CD8-positive, alpha-beta memory T cell (primary cell): ENCODE measurements around the gene TFAP2C. TPM values are rescaled to one million over a fixed set of nuclear protein-coding genes. Genes with fewer than 3 reads are reported as not detected.

ENCODE experiments used
- CTCF ChIA-PET: fragments of 350-600 bp; sonication (Branson Sonifier 250); formaldehyde crosslinking; loops from one replicate; lab custom pipeline; 2021; ENCODE audit warnings: antibody characterized with exemption; lab: Charles Lee
- POLR2A ChIA-PET: fragments of 350-600 bp; sonication (Branson Sonifier 250); formaldehyde crosslinking; loops from one replicate; lab custom pipeline; 2021; ENCODE audit warnings: antibody characterized with exemption; lab: Charles Lee
- DNase-seq, 5 donors: peaks; one replicate each; pipeline versions ENCODE4 v3.0.0 to v3.0.0-alpha.2; 2020 to 2022; ENCODE audit warnings: mixed read lengths in 1 of 5
- H3K27ac ChIP-seq: one replicate; pipeline ENCODE4 v1.7.0; 2013; ENCODE audit warnings: low read depth, mild to moderate bottlenecking, low read length, moderate library complexity
- H3K27me3 ChIP-seq: 2 replicates; pipeline ENCODE4 v1.7.0; 2013; ENCODE audit warnings: low read length, mild to moderate bottlenecking; ENCODE audit not compliant: insufficient read depth, poor library complexity, severe bottlenecking
- H3K36me3 ChIP-seq: 2 replicates; pipeline ENCODE4 v1.7.0; 2013; ENCODE audit warnings: mild to moderate bottlenecking, low read length, moderate library complexity; ENCODE audit not compliant: insufficient read depth
- H3K4me1 ChIP-seq: 2 replicates; pipeline ENCODE4 v1.7.0; 2013; ENCODE audit warnings: mild to moderate bottlenecking, low read length, moderate library complexity; ENCODE audit not compliant: insufficient read depth
- H3K4me3 ChIP-seq: 2 replicates; pipeline ENCODE4 v1.7.0; 2013; ENCODE audit warnings: mild to moderate bottlenecking, low read length
- H3K9me3 ChIP-seq: 2 replicates; pipeline ENCODE4 v1.7.0; 2013; ENCODE audit warnings: mild to moderate bottlenecking, low read length
- H3K27ac Mint-ChIP-seq, 8 donors: one replicate each; pipeline ENCODE4 v1.8.0; 2020 to 2021; ENCODE audit warnings: mixed read lengths in 8 of 8, mild to moderate bottlenecking in 6 of 8, inconsistent platforms in 3 of 8, moderate library complexity in 3 of 8
- H3K27me3 Mint-ChIP-seq, 2 donors: one replicate each; pipeline ENCODE4 v1.8.0; 2020 to 2021; ENCODE audit warnings: mixed read lengths in 2 of 2, mild to moderate bottlenecking in 1 of 2, moderate library complexity in 1 of 2
- H3K36me3 Mint-ChIP-seq, 3 donors: one replicate each; pipeline ENCODE4 v1.8.0; 2020 to 2021; ENCODE audit warnings: mixed read lengths in 3 of 3, inconsistent platforms in 1 of 3, mild to moderate bottlenecking in 1 of 3
- H3K4me1 Mint-ChIP-seq, 3 donors: one replicate each; pipeline ENCODE4 v1.8.0; 2020 to 2021; ENCODE audit warnings: mixed read lengths in 3 of 3, inconsistent platforms in 1 of 3, mild to moderate bottlenecking in 1 of 3
- H3K4me3 Mint-ChIP-seq, 7 donors: one replicate each; pipeline ENCODE4 v1.8.0; 2020 to 2021; ENCODE audit warnings: mixed read lengths in 7 of 7, mild to moderate bottlenecking in 6 of 7, moderate library complexity in 4 of 7, inconsistent platforms in 2 of 7
- H3K9me3 Mint-ChIP-seq, 5 donors: one replicate each; pipeline ENCODE4 v1.8.0; 2020 to 2022; ENCODE audit warnings: mixed read lengths in 5 of 5, mild to moderate bottlenecking in 3 of 5, moderate library complexity in 2 of 5, inconsistent platforms in 1 of 5
- polyA plus RNA-seq: library from polyadenylated mRNA; unstranded; fragments of 300-500 nt; fragmentation: Illumina TruSeq; gene quantifications from one replicate; pipeline ENCODE4 v1.2.3, GENCODE V29; 2021
- total RNA-seq, 2 experiments: library from RNA; stranded (reverse); gene quantifications; one replicate each; pipeline ENCODE4 v1.2.3, GENCODE V29; 2021

Gene TFAP2C
- total and polyA plus RNA-seq, 3 experiments from 2014 or later, result not detected

GRCh38 chr20:56630086-56630493, 984 bp downstream of the TFAP2C start:
- no peak overlapping the region for H3K27ac Mint-ChIP-seq
- H3K27me3 Mint-ChIP-seq, result peaks cover 41 to 58% of the 10 kb centered on the region in 2 donors
- Histone ChIP-seq H3K4me3 (no peak overlapping the region), H3K27ac (no peak overlapping the region), H3K4me1 (peaks cover 4% of the 10 kb centered on the region), H3K27me3 (peaks cover 15% of the 10 kb centered on the region), H3K9me3 (no peaks in the 10 kb centered on the region), H3K36me3 (no peaks in the 10 kb centered on the region)
- CTCF ChIA-PET, result no interaction called here
- no peak for DNase-seq
- H3K36me3 Mint-ChIP-seq, result no peaks in the 10 kb centered on the region
- POLR2A ChIA-PET, result no interaction called here
- peaks cover 0 to 6% (median 0%) of the 10 kb centered on the region in 5 donors for H3K9me3 Mint-ChIP-seq
- no peak overlapping the region for H3K4me3 Mint-ChIP-seq
- peaks cover 7 to 19% (median 10%) of the 10 kb centered on the region in 3 donors for H3K4me1 Mint-ChIP-seq

GRCh38 chr20:56630506-56631317, 1.6 kb downstream of the TFAP2C start:
- peaks cover 41 to 57% of the 10 kb centered on the region in 2 donors for H3K27me3 Mint-ChIP-seq
- no peak overlapping the region for H3K4me3 Mint-ChIP-seq
- peaks cover 0 to 6% (median 0%) of the 10 kb centered on the region in 5 donors for H3K9me3 Mint-ChIP-seq
- H3K27ac ChIP-seq, result no peak overlapping the region
- no peak overlapping the region for H3K27ac Mint-ChIP-seq
- no peak for DNase-seq
- POLR2A ChIA-PET, result no interaction called here
- H3K4me1 ChIP-seq, result peaks cover 4% of the 10 kb centered on the region
- peaks cover 11% of the 10 kb centered on the region for H3K27me3 ChIP-seq
- no peaks in the 10 kb centered on the region for H3K9me3 ChIP-seq
- H3K4me1 Mint-ChIP-seq, result peaks cover 7 to 19% (median 10%) of the 10 kb centered on the region in 3 donors
- H3K36me3 ChIP-seq, result no peaks in the 10 kb centered on the region
- CTCF ChIA-PET, result no interaction called here
- no peaks in the 10 kb centered on the region for H3K36me3 Mint-ChIP-seq
- no peak overlapping the region for H3K4me3 ChIP-seq

GRCh38 chr20:56631318-56631989, 2.3 kb downstream of the TFAP2C start:
- H3K4me3 Mint-ChIP-seq, result peak overlapping the region in 2 of 7 donors; percentile 13 to 20
- no peak for DNase-seq
- no peak overlapping the region for H3K27ac ChIP-seq
- no peaks in the 10 kb centered on the region for H3K36me3 ChIP-seq
- no peak overlapping the region for H3K4me3 ChIP-seq
- H3K9me3 ChIP-seq, result no peaks in the 10 kb centered on the region
- ChIA-PET CTCF (no interaction called here), POLR2A (no interaction called here)
- peaks cover 39 to 52% of the 10 kb centered on the region in 2 donors for H3K27me3 Mint-ChIP-seq
- peaks cover 11% of the 10 kb centered on the region for H3K27me3 ChIP-seq
- H3K9me3 Mint-ChIP-seq, result peaks cover 0 to 6% (median 0%) of the 10 kb centered on the region in 5 donors
- H3K4me1 ChIP-seq, result peaks cover 4% of the 10 kb centered on the region
- H3K36me3 Mint-ChIP-seq, result no peaks in the 10 kb centered on the region
- H3K27ac Mint-ChIP-seq, result peak overlapping the region in 1 of 8 donors; percentile 52
- peaks cover 7 to 19% (median 10%) of the 10 kb centered on the region in 3 donors for H3K4me1 Mint-ChIP-seq

- ChIA-PET CTCF (no interaction called here), POLR2A (no interaction called here)
- peaks cover 11% of the 10 kb centered on the region for H3K27me3 ChIP-seq
- Mint-ChIP-seq H3K27ac (no peak overlapping the region), H3K9me3 (peaks cover 0 to 6% (median 0%) of the 10 kb centered on the region in 5 donors), H3K27me3 (peaks cover 38 to 53% of the 10 kb centered on the region in 2 donors), H3K4me3 (peak overlapping the region in 1 of 7 donors; percentile 13), H3K4me1 (peaks cover 7 to 19% (median 10%) of the 10 kb centered on the region in 3 donors), H3K36me3 (no peaks in the 10 kb centered on the region)
- H3K27ac ChIP-seq, result no peak overlapping the region
- H3K4me1 ChIP-seq, result peaks cover 4% of the 10 kb centered on the region
- no peaks in the 10 kb centered on the region for H3K36me3 ChIP-seq
- DNase-seq, result no peak
- no peaks in the 10 kb centered on the region for H3K9me3 ChIP-seq
- no peak overlapping the region for H3K4me3 ChIP-seq
Measured at GRCh38 chr20:56631990-56632327, 2.9 kb downstream of the TFAP2C start.

GRCh38 chr20:56634307-56634706, 5.2 kb downstream of the TFAP2C start:
- no peak overlapping the region for H3K4me3 ChIP-seq
- H3K27me3 Mint-ChIP-seq, result peaks cover 29 to 45% of the 10 kb centered on the region in 2 donors
- no peaks in the 10 kb centered on the region for H3K36me3 ChIP-seq
- no peak overlapping the region for H3K27ac ChIP-seq
- H3K27ac Mint-ChIP-seq, result no peak overlapping the region
- no peak for DNase-seq
- peaks cover 0 to 6% (median 0%) of the 10 kb centered on the region in 5 donors for H3K9me3 Mint-ChIP-seq
- H3K4me1 Mint-ChIP-seq, result peaks cover 0 to 8% (median 3%) of the 10 kb centered on the region in 3 donors
- H3K27me3 ChIP-seq, result no peaks in the 10 kb centered on the region
- no peaks in the 10 kb centered on the region for H3K9me3 ChIP-seq
- POLR2A ChIA-PET, result no interaction called here
- no peaks in the 10 kb centered on the region for H3K4me1 ChIP-seq
- H3K36me3 Mint-ChIP-seq, result no peaks in the 10 kb centered on the region
- no peak overlapping the region for H3K4me3 Mint-ChIP-seq
- CTCF ChIA-PET, result no interaction called here

GRCh38 chr20:56634735-56635385, 5.8 kb downstream of the TFAP2C start:
- H3K27ac Mint-ChIP-seq, result no peak overlapping the region
- Histone ChIP-seq H3K27ac (no peak overlapping the region), H3K27me3 (no peaks in the 10 kb centered on the region), H3K4me3 (no peak overlapping the region), H3K4me1 (no peaks in the 10 kb centered on the region), H3K36me3 (no peaks in the 10 kb centered on the region), H3K9me3 (no peaks in the 10 kb centered on the region)
- no peak overlapping the region for H3K4me3 Mint-ChIP-seq
- DNase-seq, result no peak
- ChIA-PET POLR2A (no interaction called here), CTCF (no interaction called here)
- H3K4me1 Mint-ChIP-seq, result peaks cover 0 to 5% (median 3%) of the 10 kb centered on the region in 3 donors
- no peaks in the 10 kb centered on the region for H3K36me3 Mint-ChIP-seq
- peaks cover 29 to 44% of the 10 kb centered on the region in 2 donors for H3K27me3 Mint-ChIP-seq
- H3K9me3 Mint-ChIP-seq, result peaks cover 0 to 6% (median 0%) of the 10 kb centered on the region in 5 donors

GRCh38 chr20:56636716-56637115, 7.6 kb downstream of the TFAP2C start:
- no peaks in the 10 kb centered on the region for H3K9me3 ChIP-seq
- no peaks in the 10 kb centered on the region for H3K4me1 ChIP-seq
- H3K27ac Mint-ChIP-seq, result no peak overlapping the region
- DNase-seq, result no peak
- ChIA-PET POLR2A (no interaction called here), CTCF (no interaction called here)
- H3K27ac ChIP-seq, result no peak overlapping the region
- peaks cover 0 to 5% (median 0%) of the 10 kb centered on the region in 5 donors for H3K9me3 Mint-ChIP-seq
- no peak overlapping the region for H3K4me3 Mint-ChIP-seq
- no peaks in the 10 kb centered on the region for H3K27me3 ChIP-seq
- peaks cover 24 to 40% of the 10 kb centered on the region in 2 donors for H3K27me3 Mint-ChIP-seq
- H3K36me3 Mint-ChIP-seq, result no peaks in the 10 kb centered on the region
- peaks cover 0 to 3% (median 1%) of the 10 kb centered on the region in 3 donors for H3K4me1 Mint-ChIP-seq
- H3K4me3 ChIP-seq, result no peak overlapping the region
- no peaks in the 10 kb centered on the region for H3K36me3 ChIP-seq

GRCh38 chr20:56637576-56637975, 8.5 kb downstream of the TFAP2C start:
- no peak overlapping the region for H3K27ac Mint-ChIP-seq
- H3K4me1 Mint-ChIP-seq, result no peaks in the 10 kb centered on the region
- peaks cover 0 to 2% (median 0%) of the 10 kb centered on the region in 5 donors for H3K9me3 Mint-ChIP-seq
- H3K36me3 Mint-ChIP-seq, result no peaks in the 10 kb centered on the region
- Histone ChIP-seq H3K4me3 (no peak overlapping the region), H3K36me3 (no peaks in the 10 kb centered on the region), H3K9me3 (no peaks in the 10 kb centered on the region), H3K27me3 (no peaks in the 10 kb centered on the region), H3K27ac (no peak overlapping the region), H3K4me1 (no peaks in the 10 kb centered on the region)
- H3K4me3 Mint-ChIP-seq, result no peak overlapping the region
- no peak for DNase-seq
- CTCF ChIA-PET, result no interaction called here
- peaks cover 18 to 38% of the 10 kb centered on the region in 2 donors for H3K27me3 Mint-ChIP-seq
- POLR2A ChIA-PET, result no interaction called here
